Ascending aorta (tissue), 2 donors: ENCODE measurements around the gene CKAP5. TPM values are rescaled to one million over a fixed set of nuclear protein-coding genes. Genes with fewer than 3 reads are reported as not detected.

ENCODE experiments used
- DNase-seq, 2 donors: peaks; one replicate each; pipeline ENCODE4 v3.0.0-alpha.2; 2019; ENCODE audit warnings: low spot score in 2 of 2
- H3K27ac ChIP-seq, 2 donors: fragments of 200-600 bp; sonication (generic); one replicate each; pipeline ENCODE4 v1.5.1; 2016 to 2017; ENCODE audit warnings: mild to moderate bottlenecking in 1 of 2
- H3K27me3 ChIP-seq: fragments of 200-600 bp; sonication (generic); one replicate; pipeline ENCODE4 v1.5.1; 2017
- H3K36me3 ChIP-seq, 2 donors: fragments of 200-600 bp; sonication (generic); one replicate each; pipeline ENCODE4 v1.5.1; 2016
- H3K4me1 ChIP-seq, 2 donors: fragments of 200-600 bp; sonication (generic); one replicate each; pipeline ENCODE4 v1.5.1; 2016 to 2017; ENCODE audit warnings: mild to moderate bottlenecking in 1 of 2
- H3K4me3 ChIP-seq, 2 donors: fragments of 200-600 bp; sonication (generic); one replicate each; pipeline ENCODE4 v1.5.1; 2016 to 2017; ENCODE audit warnings: mild to moderate bottlenecking in 1 of 2
- H3K9me3 ChIP-seq, 2 donors: fragments of 200-600 bp; sonication (generic); one replicate each; pipeline ENCODE4 v1.5.1; 2016
- CTCF ChIP-seq, 3 experiments: fragments of 200-600 bp in 2 of 3; fragments of 450-650 bp in 1 of 3; sonication (generic) in 2 of 3; IDR thresholded peaks; one replicate each; pipeline ENCODE4 v1.5.1; 2016 to 2019; ENCODE audit warnings: antibody characterized with exemption in 3 of 3, mild to moderate bottlenecking in 1 of 3, moderate library complexity in 1 of 3
- intact Hi-C: fragments of 100-400 bp; cut with DNase I; formaldehyde crosslinking; loops from one replicate; pipeline ENCODE4 v1.15.1; 2023
- total RNA-seq: library from RNA; depleted of rRNA; stranded (reverse); fragments of >200 nt; gene quantifications from one replicate; pipeline ENCODE4 v1.1.0, GENCODE V29; 2016

Gene CKAP5
- total RNA-seq, 1 donor from 2014 or later: 13.5 TPM

- TF ChIP-seq CTCF (IDR thresholded peaks at IDR 0.05): no peak
- DNase-seq: no peak
- Histone ChIP-seq H3K4me3 (no peak overlapping the region), H3K27ac (no peak overlapping the region), H3K9me3 (no peaks in the 10 kb centered on the region), H3K27me3 (no peaks in the 10 kb centered on the region), H3K4me1 (no peaks in the 10 kb centered on the region), H3K36me3 (peaks cover 42 to 82% of the 10 kb centered on the region in 2 donors)
- intact Hi-C loops: no loop called here
Observed at GRCh38 chr11:46766656-46767055, 79.4 kb downstream of the CKAP5 start.

- no peak for TF ChIP-seq CTCF (IDR thresholded peaks at IDR 0.05)
- peaks cover 60 to 88% of the 10 kb centered on the region in 2 donors for H3K36me3 ChIP-seq
- no peak for DNase-seq
- H3K9me3 ChIP-seq: no peaks in the 10 kb centered on the region
- no peaks in the 10 kb centered on the region for H3K27me3 ChIP-seq
- no peaks in the 10 kb centered on the region for H3K4me1 ChIP-seq
- intact Hi-C loops: no loop called here
- no peak overlapping the region for H3K4me3 ChIP-seq
- H3K27ac ChIP-seq: no peak overlapping the region
Observed at GRCh38 chr11:46762248-46762647, 83.8 kb downstream of the CKAP5 start.

GRCh38 chr11:46761807-46762206, 84.3 kb downstream of the CKAP5 start:
- no peak overlapping the region for H3K27ac ChIP-seq
- H3K4me1 ChIP-seq: no peaks in the 10 kb centered on the region
- no peak overlapping the region for H3K4me3 ChIP-seq
- no peaks in the 10 kb centered on the region for H3K27me3 ChIP-seq
- intact Hi-C loops: no loop called here
- DNase-seq: no peak
- no peaks in the 10 kb centered on the region for H3K9me3 ChIP-seq
- no peak for TF ChIP-seq CTCF (IDR thresholded peaks at IDR 0.05)
- peaks cover 61 to 88% of the 10 kb centered on the region in 2 donors for H3K36me3 ChIP-seq

- H3K36me3 ChIP-seq: peaks cover 67 to 86% of the 10 kb centered on the region in 2 donors
- no peaks in the 10 kb centered on the region for H3K4me1 ChIP-seq
- DNase-seq: no peak
- H3K27me3 ChIP-seq: no peaks in the 10 kb centered on the region
- intact Hi-C loops: no loop called here
- no peak overlapping the region for H3K4me3 ChIP-seq
- H3K9me3 ChIP-seq: no peaks in the 10 kb centered on the region
- no peak overlapping the region for H3K27ac ChIP-seq
- no peak for TF ChIP-seq CTCF (IDR thresholded peaks at IDR 0.05)
Observed at GRCh38 chr11:46760429-46761128, 85.5 kb downstream of the CKAP5 start.

- Histone ChIP-seq H3K9me3 (no peaks in the 10 kb centered on the region), H3K27ac (no peak overlapping the region), H3K36me3 (peaks cover 71 to 95% of the 10 kb centered on the region in 2 donors), H3K27me3 (no peaks in the 10 kb centered on the region), H3K4me3 (no peak overlapping the region), H3K4me1 (no peaks in the 10 kb centered on the region)
- intact Hi-C loops: no loop called here
- no peak for DNase-seq
- no peak for TF ChIP-seq CTCF (IDR thresholded peaks at IDR 0.05)
Observed at GRCh38 chr11:46759196-46759595, 86.9 kb downstream of the CKAP5 start.
